Neural progenitor cell (in vitro differentiated cells): ENCODE data around the gene CCDC167.

Source experiments
- CTCF ChIP-seq: fragments of 200-600 bp; sonication (generic); IDR thresholded peaks from 2 replicates; pipeline ENCODE4 v1.5.1; 2017; ENCODE audit warnings: antibody characterized with exemption, mild to moderate bottlenecking
- EZH2 ChIP-seq: fragments of 200-600 bp; sonication (generic); IDR thresholded peaks from 2 replicates; pipeline ENCODE4 v1.6.1; 2017; ENCODE audit warnings: antibody characterized with exemption, mild to moderate bottlenecking, moderate library complexity

GRCh38 chr6:37451441-37452193 is 48.1 kb downstream of the CCDC167 start:
- no peak for TF ChIP-seq CTCF
- TF ChIP-seq EZH2, result no peak
